VCaP (cell line): ENCODE data around the gene CARS2.
"Not testable (repeated sequence)": the region's sequence is repeated elsewhere in the genome, so short reads cannot be mapped to it uniquely, and the experiment has no call there.

Experiments
- H3K27ac ChIP-seq: fragments of 450-650 bp; 2 replicates; pipeline ENCODE4 v1.5.1; 2017
- CTCF ChIP-seq: fragments of 450-650 bp; conservative IDR thresholded peaks from 2 replicates; pipeline ENCODE4 v1.5.1; 2017; ENCODE audit warnings: mild to moderate bottlenecking, moderate library complexity

Gene CARS2

DNA sequence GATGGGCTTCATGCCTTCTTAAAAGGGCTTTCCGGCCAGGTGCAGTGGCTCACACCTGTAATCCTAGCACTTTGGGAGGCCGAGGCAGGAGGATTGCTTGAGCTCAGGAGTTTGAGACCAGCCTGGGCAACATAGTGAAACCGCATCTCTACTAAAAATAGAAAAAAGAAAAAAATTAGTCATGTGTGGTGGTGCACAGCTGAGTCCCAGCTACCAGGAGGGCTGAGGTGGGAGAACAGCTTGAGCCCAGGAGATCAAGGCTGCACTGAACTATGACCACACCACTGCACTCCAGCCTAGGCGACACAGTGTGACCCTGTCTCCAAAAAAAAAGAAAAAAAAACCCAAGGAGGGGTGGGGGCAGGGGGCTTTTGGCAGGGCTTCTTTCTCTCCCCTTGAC, 7.2 kb downstream of the CARS2 start:
- H3K27ac ChIP-seq: no peak overlapping the region

DNA sequence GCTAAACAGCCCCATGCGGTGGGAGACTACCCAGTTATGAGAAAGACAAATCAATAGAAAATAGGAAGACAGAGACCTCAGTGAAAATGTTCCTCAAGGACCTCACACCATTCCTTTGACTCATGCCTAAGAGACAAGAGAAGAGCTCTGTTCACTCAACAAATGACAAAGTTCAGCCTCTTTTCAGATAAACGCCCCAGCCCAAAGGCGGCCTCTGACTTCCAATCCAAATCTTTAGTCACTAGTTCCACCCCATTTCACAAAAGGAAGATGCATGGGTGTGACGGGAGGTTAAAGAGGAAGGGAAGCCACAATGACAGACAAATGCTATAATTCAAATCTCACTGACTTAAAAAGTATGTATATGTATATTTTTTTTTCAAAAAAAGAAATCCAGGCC, 8.1 kb downstream of the CARS2 start:
- TF ChIP-seq CTCF: no peak
- peak overlapping the region; percentile 0; the same call in 1 of the 2 replicates for H3K27ac ChIP-seq

More for the DNA sequence above, 7.2 kb downstream of the CARS2 start:
- no peak for TF ChIP-seq CTCF

- TF ChIP-seq CTCF: no peak
- no peak overlapping the region for H3K27ac ChIP-seq
These were observed 9.1 kb downstream of the CARS2 start for GRCh38 chr13:110696776-110697175.

DNA sequence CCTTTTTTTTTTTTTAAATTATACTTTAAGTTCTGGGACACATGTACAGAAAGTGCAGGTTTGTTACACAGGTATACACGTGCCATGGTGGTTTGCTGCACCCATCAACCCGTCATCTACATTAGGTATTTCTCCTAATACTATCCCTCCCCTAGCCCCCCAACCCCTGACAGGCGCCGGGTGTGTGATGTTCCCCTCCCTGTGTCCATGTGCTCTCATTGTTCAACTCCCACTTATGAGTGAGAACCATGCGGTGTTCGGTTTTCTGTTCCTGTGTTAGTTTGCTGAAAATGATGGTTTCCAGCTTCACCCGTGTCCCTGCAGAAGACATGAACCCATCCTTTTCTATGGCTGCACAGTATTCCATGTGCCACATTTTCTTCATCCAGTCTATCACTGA, 10.1 kb downstream of the CARS2 start:
- not testable (repeated sequence) for H3K27ac ChIP-seq

- H3K27ac ChIP-seq: no peak overlapping the region
These were observed 15.4 kb downstream of the CARS2 start for GRCh38 chr13:110690516-110690915.

DNA sequence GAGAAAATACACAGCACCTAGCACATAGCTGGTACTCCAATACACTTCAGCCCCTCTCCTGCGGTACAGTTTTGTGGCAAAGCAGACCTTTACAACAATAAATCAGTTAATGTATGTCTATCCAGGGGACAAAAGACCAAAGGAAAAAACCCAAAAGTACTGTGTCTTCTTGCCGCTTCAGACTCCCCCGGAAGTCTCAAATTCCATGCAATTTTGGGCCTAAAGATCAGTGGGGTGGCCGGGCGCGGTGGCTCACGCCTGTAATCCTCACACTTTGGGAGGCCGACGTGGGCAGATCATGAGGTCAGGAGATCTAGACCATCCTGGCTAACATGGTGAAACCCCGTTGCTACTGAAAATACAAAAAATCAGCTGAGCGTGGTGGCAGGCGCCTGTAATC, 16.2 kb downstream of the CARS2 start:
- TF ChIP-seq CTCF: no peak
- no peak overlapping the region for H3K27ac ChIP-seq

More at GRCh38 chr13:110690516-110690915, 15.4 kb downstream of the CARS2 start:
- TF ChIP-seq CTCF: no peak

- no peak overlapping the region for H3K27ac ChIP-seq
- no peak for TF ChIP-seq CTCF
These were observed 16.9 kb downstream of the CARS2 start for GRCh38 chr13:110689041-110689440.

DNA sequence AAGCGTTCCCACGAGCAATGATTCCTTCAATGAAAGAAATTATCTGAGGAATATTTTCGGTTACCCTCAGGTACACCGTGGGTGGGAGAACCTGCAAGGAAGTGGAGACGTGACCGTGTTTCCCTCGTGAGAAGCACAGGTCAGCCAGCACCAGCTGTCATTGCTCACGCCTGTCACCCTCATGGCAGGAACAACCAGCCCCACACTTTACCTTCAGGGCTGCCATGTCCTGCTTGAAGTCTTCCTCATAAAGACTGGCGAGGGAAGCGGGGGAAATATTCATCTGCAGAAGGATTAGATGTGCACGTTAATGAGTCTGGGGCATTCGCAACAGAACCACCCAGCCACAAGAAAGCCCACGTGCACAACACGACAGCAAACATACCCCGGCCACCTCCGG, 18.2 kb downstream of the CARS2 start:
- no peak overlapping the region for H3K27ac ChIP-seq
- TF ChIP-seq CTCF: no peak
